Kidney (tissue), 14 donors: ENCODE measurements around the gene BCAS3. TPM values are rescaled to one million over a fixed set of nuclear protein-coding genes. Genes with fewer than 3 reads are reported as not detected.

ENCODE experiments used
- DNase-seq, 5 donors: peaks; one replicate each; pipeline ENCODE4 v3.0.0-alpha.2; 2013 to 2020
- FAIRE-seq: peaks from 2 replicates; lab custom pipeline; 2012; peaks lifted over from hg19 to GRCh38; lab: Jason Lieb, UNC
- H3K27ac ChIP-seq, 2 donors: one replicate each; pipeline ENCODE4 v1.7.0; 2013; ENCODE audit warnings: low read depth in 2 of 2, low read length in 2 of 2, inconsistent platforms in 1 of 2
- H3K27me3 ChIP-seq: one replicate; pipeline ENCODE4 v1.7.1; 2013; ENCODE audit warnings: low read length, inconsistent platforms; ENCODE audit not compliant: control insufficient read depth, insufficient read depth
- H3K36me3 ChIP-seq, 3 donors: one replicate each; pipeline versions ENCODE4 v1.7.0 to v1.7.1; 2013; ENCODE audit warnings: low read length in 3 of 3, control low read depth in 1 of 3, inconsistent platforms in 1 of 3; ENCODE audit not compliant: insufficient read depth in 3 of 3, control insufficient read depth in 2 of 3
- H3K4me1 ChIP-seq, 3 donors: one replicate each; pipeline versions ENCODE4 v1.7.0 to v1.7.1; 2013; ENCODE audit warnings: low read length in 3 of 3, inconsistent platforms in 1 of 3, low read depth in 1 of 3; ENCODE audit not compliant: control insufficient read depth in 2 of 3, insufficient read depth in 2 of 3
- H3K4me3 ChIP-seq, 3 donors: one replicate each; pipeline versions ENCODE4 v1.7.0 to v1.8.1; 2013; ENCODE audit warnings: low read length in 3 of 3, control low read depth in 1 of 3, inconsistent platforms in 1 of 3
- H3K9ac ChIP-seq, 3 donors: one replicate each; pipeline versions ENCODE4 v1.7.0 to v1.7.1; 2013; ENCODE audit warnings: low read length in 3 of 3, control low read depth in 1 of 3, inconsistent platforms in 1 of 3
- H3K9me3 ChIP-seq, 3 donors: one replicate each; pipeline versions ENCODE4 v1.7.0 to v1.7.1; 2013; ENCODE audit warnings: low read length in 3 of 3, control low read depth in 1 of 3, inconsistent platforms in 1 of 3; ENCODE audit not compliant: control insufficient read depth in 2 of 3, insufficient read depth in 1 of 3
- CTCF ChIP-seq: IDR thresholded peaks from 3 replicates; pipeline ENCODE4 v1.5.1; 2012; ENCODE audit warnings: mild to moderate bottlenecking, moderate library complexity, borderline replicate concordance; ENCODE audit not compliant: insufficient read depth; ENCODE audit errors: extremely low read depth
- intact Hi-C: fragments of 100-400 bp; cut with DNase I; formaldehyde crosslinking; loops from one replicate; pipeline ENCODE4 v1.11.1; 2022
- polyA plus RNA-seq: library from polyadenylated mRNA; stranded (reverse); fragments of 350-450 nt; fragmentation: Illumina TruSeq; extraction: RNeasy Lipid Tissue Mini Kit (QIAGEN cat#74804); gene quantifications from one replicate; pipeline ENCODE4 v1.2.3, GENCODE V29; 2014; ENCODE audit warnings: low read depth, low replicate concordance; ENCODE audit not compliant: insufficient read depth
- total RNA-seq: library from RNA; stranded (reverse); fragmentation: NEBNext Ultra II Directional; extraction: Animal tissue kit (Norgen Biotek cat#: 25700); gene quantifications from one replicate; pipeline ENCODE4 v1.2.1, GENCODE V29; 2021
- donor health status: control.
- donor health status: control.
- donor health status: control.
- donor health status: control.
- donor health status: control.
- donor health status: DM: yes; HTN: yes; CAD: no.
- donor health status: Normal renal cell carcinoma (clear cell type).

The BCAS3 gene
- total and polyA plus RNA-seq, 2 donors from 2014 or later, result 18.3 to 44.1 TPM

GRCh38 chr17:61174310-61174709, 496.7 kb downstream of the BCAS3 start:
- Histone ChIP-seq H3K9me3 (no peaks in the 10 kb centered on the region), H3K4me3 (no peak overlapping the region), H3K27ac (no peak overlapping the region), H3K27me3 (no peaks in the 10 kb centered on the region), H3K36me3 (no peaks in the 10 kb centered on the region), H3K4me1 (no peaks in the 10 kb centered on the region), H3K9ac (no peak overlapping the region)
- FAIRE-seq, result no peak
- TF ChIP-seq CTCF, result no peak
- DNase-seq, result no peak
- intact Hi-C loops, result no loop called here

GRCh38 chr17:61175298-61176142, 497.9 kb downstream of the BCAS3 start:
- H3K36me3 ChIP-seq, result no peaks in the 10 kb centered on the region
- no peaks in the 10 kb centered on the region for H3K9me3 ChIP-seq
- no peak for DNase-seq
- FAIRE-seq, result no peak
- H3K4me3 ChIP-seq, result no peak overlapping the region
- H3K27ac ChIP-seq, result no peak overlapping the region
- peaks cover 2 to 3% (median 3%) of the 10 kb centered on the region in 3 donors for H3K4me1 ChIP-seq
- intact Hi-C loops, result no loop called here
- no peaks in the 10 kb centered on the region for H3K27me3 ChIP-seq
- no peak for TF ChIP-seq CTCF
- H3K9ac ChIP-seq, result no peak overlapping the region

GRCh38 chr17:61177351-61177750, 499.7 kb downstream of the BCAS3 start:
- Histone ChIP-seq H3K36me3 (no peaks in the 10 kb centered on the region), H3K4me3 (no peak overlapping the region), H3K27ac (no peak overlapping the region), H3K27me3 (no peaks in the 10 kb centered on the region), H3K4me1 (peaks cover 2 to 3% (median 3%) of the 10 kb centered on the region in 3 donors), H3K9me3 (no peaks in the 10 kb centered on the region), H3K9ac (no peak overlapping the region)
- FAIRE-seq (no peak), DNase-seq (no peak)
- no peak for TF ChIP-seq CTCF
- intact Hi-C loops, result no loop called here
